ENCODE results near the gene NID1. TPM values are rescaled to one million over a fixed set of nuclear protein-coding genes. Genes with fewer than 3 reads are reported as not detected.

Gene NID1
- total RNA-seq, 5 donors from 2014 or later (not counting 1 experiment from before 2014, with no cell fraction given), result 0.05 to 0.50 (median 0.34) TPM; not detected in 1

DNA sequence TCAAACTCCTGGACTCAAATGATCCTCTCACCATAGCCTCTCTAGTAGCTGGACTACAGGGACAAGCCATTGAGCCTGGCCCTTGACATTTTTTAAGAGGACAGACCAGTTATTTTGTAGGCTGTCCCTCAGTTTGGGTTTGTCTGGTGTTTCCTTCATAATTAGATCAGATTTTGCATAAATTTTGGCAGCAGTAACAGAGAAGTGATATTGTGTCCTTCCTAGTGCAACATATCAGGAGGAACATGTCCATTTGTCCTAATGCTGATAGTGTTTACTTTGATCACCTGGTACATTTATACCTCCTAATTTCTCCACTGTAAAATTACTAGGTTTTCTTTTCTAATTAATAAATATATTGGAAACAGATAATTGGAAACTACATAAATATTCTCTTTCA is 5.9 kb upstream of the NID1 start:
- Histone ChIP-seq H3K4me3 (ENCODE audit: control insufficient read depth in 1 of 2, extremely low read depth in 1 of 2, low read length in 1 of 2) (no peak overlapping the region), H3K4me1 (ENCODE audit: control insufficient read depth in 1 of 2, extremely low read depth in 1 of 2, insufficient read depth in 2 of 2, low read length in 2 of 2) (peaks cover 9 to 14% of the 10 kb centered on the region in 2 experiments), H3K9me3 (no peaks in the 10 kb centered on the region), H3K27me3 (replicated peaks in 1 of 2; ENCODE audit: control insufficient read depth in 2 of 2, extremely low read depth in 1 of 2, insufficient read depth in 2 of 2, low read length in 1 of 2) (peaks cover 0 to 11% of the 10 kb centered on the region in 2 experiments), H3K27ac (ENCODE audit: low read length) (no peak overlapping the region), H3K36me3 (ENCODE audit: control insufficient read depth in 2 of 2, extremely low read depth in 1 of 2, insufficient read depth in 1 of 2, low read length in 1 of 2) (no peaks in the 10 kb centered on the region)
- POLR2A ChIA-PET, result no interaction called here
- Mint-ChIP-seq H3K4me3 (no peak overlapping the region), H3K4me1 (peaks cover 16 to 20% (median 16%) of the 10 kb centered on the region in 3 donors), H3K27ac (no peak overlapping the region), H3K9me3 (peaks cover 0 to 4% (median 0%) of the 10 kb centered on the region in 3 donors), H3K36me3 (no peaks in the 10 kb centered on the region), H3K27me3 (peaks cover 24 to 26% of the 10 kb centered on the region in 2 donors)
- ATAC-seq (replicated peaks in 1 of 4) (no peak), DNase-seq (no peak)
- CTCF ChIA-PET, result interaction anchor here in 1 of 2 donors (0.7 kb wide), 1 partner anchor 17 kb away, joined by 3 read pairs; no protein-coding TSS in a partner anchor

DNA sequence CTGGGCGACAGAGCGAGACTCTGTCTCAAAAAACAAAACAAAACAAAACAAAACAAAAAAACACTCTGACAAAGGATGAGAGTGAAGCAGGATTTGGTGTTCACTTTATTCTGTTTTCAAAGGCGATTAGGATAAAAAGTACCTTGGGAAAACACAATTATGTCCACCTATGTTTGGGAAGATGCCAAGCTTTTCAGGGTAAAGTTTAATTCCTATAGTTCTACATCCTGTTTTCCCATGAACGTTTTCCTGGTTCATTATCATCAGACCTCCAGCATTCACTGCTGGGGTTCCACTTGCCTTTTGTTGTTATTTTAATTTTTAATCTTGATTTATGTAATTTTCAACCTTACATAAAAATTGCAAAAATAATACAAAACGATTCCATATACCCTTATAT is 4.9 kb upstream of the NID1 start:
- no peak overlapping the region for H3K4me3 Mint-ChIP-seq
- whole genome bisulfite sequencing (ENCODE audit: insufficient coverage), result 83% methylated on average over 1 of the region's 5 CpGs

DNA sequence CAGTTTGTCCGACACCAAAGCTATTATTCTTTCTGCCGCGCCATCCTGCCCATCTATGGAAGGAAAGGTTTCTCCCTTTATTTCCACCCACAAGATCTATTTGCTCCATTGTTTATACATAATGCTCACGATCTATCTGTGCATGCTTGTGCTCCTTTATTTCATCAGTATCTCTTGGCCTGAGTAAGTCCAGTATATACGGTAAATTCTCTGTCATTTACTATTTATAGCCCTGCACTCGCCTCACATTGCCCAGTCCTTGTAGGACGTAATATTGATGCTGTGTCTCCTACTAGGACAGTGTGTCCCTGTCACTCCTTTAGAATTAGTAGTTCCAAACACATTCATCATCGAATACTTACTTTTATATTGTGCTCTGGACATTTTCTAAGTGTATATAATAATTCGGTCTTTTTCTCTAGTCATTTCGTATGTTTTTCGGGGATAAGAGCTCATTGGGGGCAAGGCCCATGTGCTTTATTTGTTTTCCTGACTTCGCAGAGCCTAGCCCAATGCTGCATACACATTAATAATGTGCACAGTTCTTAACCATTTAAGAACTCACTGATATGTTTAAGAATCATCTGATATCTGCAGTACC is 3.1 kb upstream of the NID1 start:
- Histone ChIP-seq H3K27ac (ENCODE audit: low read length) (no peak overlapping the region), H3K36me3 (ENCODE audit: control insufficient read depth in 2 of 2, extremely low read depth in 1 of 2, insufficient read depth in 1 of 2, low read length in 1 of 2) (no peaks in the 10 kb centered on the region), H3K27me3 (replicated peaks in 1 of 2; ENCODE audit: control insufficient read depth in 2 of 2, extremely low read depth in 1 of 2, insufficient read depth in 2 of 2, low read length in 1 of 2) (peaks cover 9 to 34% of the 10 kb centered on the region in 2 experiments), H3K4me3 (ENCODE audit: control insufficient read depth in 1 of 2, extremely low read depth in 1 of 2, low read length in 1 of 2) (no peak overlapping the region), H3K4me1 (ENCODE audit: control insufficient read depth in 1 of 2, extremely low read depth in 1 of 2, insufficient read depth in 2 of 2, low read length in 2 of 2) (peaks cover 14 to 30% of the 10 kb centered on the region in 2 experiments), H3K9me3 (no peaks in the 10 kb centered on the region)
- WGBS (ENCODE audit: insufficient coverage), result 92% methylated on average over 5 of the region's 12 CpGs
- H3K4me1 Mint-ChIP-seq, result peaks cover 22 to 30% (median 25%) of the 10 kb centered on the region in 3 donors
- CTCF ChIA-PET, result interaction anchor here (0.5 to 0.6 kb wide), 2 partner anchors 456 to 1028 kb away, joined by 4 to 6 read pairs; no protein-coding TSS in a partner anchor
- no peak overlapping the region for H3K4me3 Mint-ChIP-seq
- no peak for DNase-seq
- peaks cover 29 to 31% of the 10 kb centered on the region in 2 donors for H3K27me3 Mint-ChIP-seq
- H3K27ac Mint-ChIP-seq, result no peak overlapping the region
- POLR2A ChIA-PET, result no interaction called here
- peaks cover 0 to 4% (median 0%) of the 10 kb centered on the region in 3 donors for H3K9me3 Mint-ChIP-seq
- no peaks in the 10 kb centered on the region for H3K36me3 Mint-ChIP-seq
- ATAC-seq (replicated peaks in 1 of 4), result no peak

More for the DNA sequence above, 4.9 kb upstream of the NID1 start:
- ChIA-PET POLR2A (no interaction called here), CTCF (interaction anchor here in 1 of 2 donors (0.7 kb wide), 1 partner anchor 17 kb away, joined by 3 read pairs; no protein-coding TSS in a partner anchor)
- Histone ChIP-seq H3K9me3 (no peaks in the 10 kb centered on the region), H3K27me3 (replicated peaks in 1 of 2; ENCODE audit: control insufficient read depth in 2 of 2, extremely low read depth in 1 of 2, insufficient read depth in 2 of 2, low read length in 1 of 2) (peaks cover 4 to 21% of the 10 kb centered on the region in 2 experiments), H3K27ac (ENCODE audit: low read length) (no peak overlapping the region), H3K4me1 (ENCODE audit: control insufficient read depth in 1 of 2, extremely low read depth in 1 of 2, insufficient read depth in 2 of 2, low read length in 2 of 2) (peaks cover 14 to 19% of the 10 kb centered on the region in 2 experiments), H3K36me3 (ENCODE audit: control insufficient read depth in 2 of 2, extremely low read depth in 1 of 2, insufficient read depth in 1 of 2, low read length in 1 of 2) (no peaks in the 10 kb centered on the region), H3K4me3 (ENCODE audit: control insufficient read depth in 1 of 2, extremely low read depth in 1 of 2, low read length in 1 of 2) (no peak overlapping the region)
- H3K27ac Mint-ChIP-seq, result no peak overlapping the region
- peaks cover 17 to 26% (median 18%) of the 10 kb centered on the region in 3 donors for H3K4me1 Mint-ChIP-seq
- peaks cover 26% of the 10 kb centered on the region in 2 donors for H3K27me3 Mint-ChIP-seq
- peaks cover 0 to 4% (median 0%) of the 10 kb centered on the region in 3 donors for H3K9me3 Mint-ChIP-seq
- ATAC-seq (replicated peaks in 1 of 4) (no peak), DNase-seq (no peak)
- no peaks in the 10 kb centered on the region for H3K36me3 Mint-ChIP-seq

DNA sequence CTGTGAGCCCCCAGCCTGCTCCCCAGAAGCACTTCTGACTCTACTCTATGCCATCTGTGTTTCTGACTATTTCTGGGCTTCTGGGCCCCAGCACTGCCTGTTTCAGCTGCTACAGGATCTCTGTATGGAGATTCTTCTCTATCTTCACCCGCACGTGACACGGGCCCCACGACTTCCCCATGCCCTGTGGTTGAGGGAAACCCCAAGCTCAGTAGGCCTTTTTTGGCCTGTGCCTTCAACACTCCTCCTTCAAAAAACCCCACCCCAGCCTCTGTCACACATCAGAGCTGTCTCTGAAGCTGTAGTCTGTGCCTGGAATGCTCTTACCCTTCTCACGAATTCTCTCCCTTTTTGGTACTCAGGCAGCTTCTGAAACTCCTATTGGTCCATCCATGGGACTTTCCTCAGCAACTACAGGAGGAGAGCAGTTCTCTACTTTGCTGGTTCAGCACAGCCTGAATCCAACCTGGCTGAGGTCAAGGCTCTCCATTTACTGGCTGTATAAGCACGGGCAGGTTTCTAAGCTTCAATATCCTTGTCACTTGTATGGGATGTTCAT is 2.0 kb upstream of the NID1 start:
- Mint-ChIP-seq H3K36me3 (no peaks in the 10 kb centered on the region), H3K9me3 (peaks cover 0 to 4% (median 0%) of the 10 kb centered on the region in 3 donors), H3K4me1 (peaks cover 22 to 30% (median 25%) of the 10 kb centered on the region in 3 donors), H3K27ac (no peak overlapping the region), H3K27me3 (peaks cover 30 to 34% of the 10 kb centered on the region in 2 donors), H3K4me3 (peak overlapping the region in 2 of 3 donors; percentile 11 to 27)
- ATAC-seq (replicated peaks in 1 of 4) (peak; percentile 74 to 98 (median 82)), DNase-seq (peak; percentile 22 to 82 (median 58))
- Histone ChIP-seq H3K4me1 (ENCODE audit: control insufficient read depth in 1 of 2, extremely low read depth in 1 of 2, insufficient read depth in 2 of 2, low read length in 2 of 2) (peaks cover 14 to 30% of the 10 kb centered on the region in 2 experiments), H3K27ac (ENCODE audit: low read length) (no peak overlapping the region), H3K4me3 (ENCODE audit: control insufficient read depth in 1 of 2, extremely low read depth in 1 of 2, low read length in 1 of 2) (peak overlapping the region in 1 of 2 donors; percentile 44), H3K36me3 (ENCODE audit: control insufficient read depth in 2 of 2, extremely low read depth in 1 of 2, insufficient read depth in 1 of 2, low read length in 1 of 2) (no peaks in the 10 kb centered on the region), H3K27me3 (replicated peaks in 1 of 2; ENCODE audit: control insufficient read depth in 2 of 2, extremely low read depth in 1 of 2, insufficient read depth in 2 of 2, low read length in 1 of 2) (peaks cover 9 to 37% of the 10 kb centered on the region in 2 experiments), H3K9me3 (no peaks in the 10 kb centered on the region)
- ChIA-PET POLR2A (interaction anchor here (0.6 kb wide), 2 partner anchors 17 to 63 kb away, joined by 4 to 8 read pairs; no protein-coding TSS in a partner anchor), CTCF (interaction anchor here in 1 of 2 donors (0.6 to 1.0 kb wide), 3 partner anchors 95 to 347 kb away, joined by 3 to 4 read pairs (median 3); no protein-coding TSS in a partner anchor)
- 22% methylated on average over 6 of the region's 6 CpGs for WGBS (ENCODE audit: insufficient coverage)

DNA sequence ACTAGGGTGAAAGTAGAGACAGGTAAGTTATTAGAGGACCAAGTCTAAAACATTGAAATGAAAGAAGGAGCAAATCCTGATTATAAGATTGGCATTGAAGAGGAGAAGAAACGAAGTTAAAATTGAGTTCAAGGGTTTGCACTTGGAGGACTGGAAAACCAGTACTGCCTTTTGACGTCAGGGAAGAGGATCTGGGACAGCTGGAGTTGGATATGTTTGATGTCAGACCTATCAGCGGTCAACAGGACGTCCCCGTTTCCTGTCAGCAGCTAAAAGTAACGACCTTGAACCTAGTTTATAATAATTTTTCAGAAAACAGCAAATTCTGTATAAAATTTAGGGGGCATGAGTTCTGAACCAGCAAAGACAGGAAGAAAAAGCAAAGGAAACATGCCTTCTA is 1.2 kb upstream of the NID1 start:
- ChIA-PET CTCF (no interaction called here), POLR2A (no interaction called here)
- Histone ChIP-seq H3K36me3 (ENCODE audit: control insufficient read depth in 2 of 2, extremely low read depth in 1 of 2, insufficient read depth in 1 of 2, low read length in 1 of 2) (no peaks in the 10 kb centered on the region), H3K4me1 (ENCODE audit: control insufficient read depth in 1 of 2, extremely low read depth in 1 of 2, insufficient read depth in 2 of 2, low read length in 2 of 2) (peaks cover 14 to 30% of the 10 kb centered on the region in 2 experiments), H3K9me3 (no peaks in the 10 kb centered on the region), H3K27me3 (replicated peaks in 1 of 2; ENCODE audit: control insufficient read depth in 2 of 2, extremely low read depth in 1 of 2, insufficient read depth in 2 of 2, low read length in 1 of 2) (peaks cover 9 to 37% of the 10 kb centered on the region in 2 experiments), H3K4me3 (ENCODE audit: control insufficient read depth in 1 of 2, extremely low read depth in 1 of 2, low read length in 1 of 2) (no peak overlapping the region), H3K27ac (ENCODE audit: low read length) (no peak overlapping the region)
- Mint-ChIP-seq H3K9me3 (peaks cover 0 to 4% (median 0%) of the 10 kb centered on the region in 3 donors), H3K4me1 (peaks cover 22 to 30% (median 25%) of the 10 kb centered on the region in 3 donors), H3K27me3 (peaks cover 31 to 36% of the 10 kb centered on the region in 2 donors), H3K36me3 (no peaks in the 10 kb centered on the region), H3K27ac (peak overlapping the region in 1 of 2 donors; percentile 9), H3K4me3 (peak overlapping the region; percentile 27 to 68 (median 47))
- 93% methylated on average over 2 of the region's 6 CpGs for WGBS (ENCODE audit: insufficient coverage)
- DNase-seq (no peak), ATAC-seq (replicated peaks in 1 of 4) (no peak)

DNA sequence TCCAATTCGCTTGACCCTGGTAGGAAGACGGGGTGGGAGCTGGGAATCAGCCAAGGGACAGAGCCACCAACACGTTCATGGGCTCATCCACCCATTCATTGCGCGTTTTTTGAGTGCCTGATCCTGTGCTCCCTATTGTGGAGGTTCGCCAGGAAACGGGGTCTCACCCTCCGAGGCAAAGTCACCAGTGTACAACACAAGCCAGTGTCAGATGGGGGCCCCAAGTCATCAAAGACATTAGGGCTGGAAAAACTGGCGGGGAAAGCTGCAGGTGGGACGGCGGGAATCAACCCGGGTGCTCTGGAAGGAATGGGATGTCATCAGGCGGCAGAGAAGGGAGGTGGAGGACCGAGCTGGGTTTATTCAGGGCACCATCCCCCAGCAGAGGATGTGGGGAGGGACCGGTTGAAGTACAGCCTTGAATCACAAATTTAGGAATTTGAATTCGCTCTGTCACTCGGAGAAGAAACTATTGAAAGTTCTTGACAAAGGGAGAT is 667 bp upstream of the NID1 start:
- 78% methylated on average over 17 of the region's 17 CpGs for WGBS (ENCODE audit: insufficient coverage)
- no peaks in the 10 kb centered on the region for H3K36me3 Mint-ChIP-seq
- Histone ChIP-seq H3K27me3 (replicated peaks in 1 of 2; ENCODE audit: control insufficient read depth in 2 of 2, extremely low read depth in 1 of 2, insufficient read depth in 2 of 2, low read length in 1 of 2) (peaks cover 9 to 37% of the 10 kb centered on the region in 2 experiments), H3K4me1 (ENCODE audit: control insufficient read depth in 1 of 2, extremely low read depth in 1 of 2, insufficient read depth in 2 of 2, low read length in 2 of 2) (peaks cover 14 to 30% of the 10 kb centered on the region in 2 experiments), H3K27ac (ENCODE audit: low read length) (no peak overlapping the region), H3K36me3 (ENCODE audit: control insufficient read depth in 2 of 2, extremely low read depth in 1 of 2, insufficient read depth in 1 of 2, low read length in 1 of 2) (no peaks in the 10 kb centered on the region), H3K4me3 (ENCODE audit: control insufficient read depth in 1 of 2, extremely low read depth in 1 of 2, low read length in 1 of 2) (peak overlapping the region; percentile 15 to 67), H3K9me3 (no peaks in the 10 kb centered on the region)
- H3K27ac Mint-ChIP-seq, result no peak overlapping the region
- peaks cover 33 to 35% of the 10 kb centered on the region in 2 donors for H3K27me3 Mint-ChIP-seq
- H3K4me1 Mint-ChIP-seq, result peaks cover 22 to 30% (median 25%) of the 10 kb centered on the region in 3 donors
- H3K9me3 Mint-ChIP-seq, result peaks cover 0 to 4% (median 0%) of the 10 kb centered on the region in 3 donors
- ATAC-seq (replicated peaks in 1 of 4) (no peak), DNase-seq (no peak)
- ChIA-PET CTCF (no interaction called here), POLR2A (no interaction called here)
- peak overlapping the region; percentile 27 to 68 (median 47) for H3K4me3 Mint-ChIP-seq

Measured in T-cell (primary cell).